GM13977 (cell line): ENCODE data around the gene EPHA1.
"Not testable (repeated sequence)": the region's sequence is repeated elsewhere in the genome, so short reads cannot be mapped to it uniquely, and the experiment has no call there.

Experiments
- DNase-seq: peaks from one replicate; pipeline ENCODE4 v3.0.0; 2012; ENCODE audit warnings: low spot score
- CTCF ChIP-seq: IDR thresholded peaks from 2 replicates; pipeline ENCODE4 v1.5.1; 2012; ENCODE audit warnings: mild to moderate bottlenecking, control low read depth; ENCODE audit not compliant: insufficient read depth; ENCODE audit errors: extremely low read depth, missing control alignments
- in situ Hi-C: fragments of 300-500 bp; cut with MboI; formaldehyde crosslinking; loops from one replicate; pipeline ENCODE4 v1.12.0; 2022; ENCODE audit warnings: low sequenced_read_pairs, low pct_unique_long_range_greater_than_20kb, mixed read lengths, inconsistent platforms; ENCODE audit not compliant: unreplicated experiment

Gene EPHA1

GRCh38 chr7:143434660-143435059 lies 26.0 kb upstream of the EPHA1 start:
- in situ Hi-C loops, result no loop called here
- TF ChIP-seq CTCF, result no peak
- DNase-seq, result no peak

- no peak for DNase-seq
- TF ChIP-seq CTCF, result no peak
- in situ Hi-C loops, result no loop called here
Measured at GRCh38 chr7:143433759-143434158, 25.1 kb upstream of the EPHA1 start.

GRCh38 chr7:143431109-143431508 lies 22.5 kb upstream of the EPHA1 start:
- TF ChIP-seq CTCF, result no peak
- in situ Hi-C loops, result no loop called here
- no peak for DNase-seq

- no peak for TF ChIP-seq CTCF
- in situ Hi-C loops, result no loop called here
- no peak for DNase-seq
Measured at GRCh38 chr7:143429770-143430698, 21.4 kb upstream of the EPHA1 start.

GRCh38 chr7:143426479-143427142 lies 18.0 kb upstream of the EPHA1 start:
- in situ Hi-C loops, result no loop called here
- no peak for TF ChIP-seq CTCF
- no peak for DNase-seq

- in situ Hi-C loops, result loop anchor here (25.0 kb wide), 1 partner anchor 187 kb away; no protein-coding TSS in a partner anchor
- not testable (repeated sequence) for DNase-seq
Measured at GRCh38 chr7:143424476-143424875, 15.8 kb upstream of the EPHA1 start.

- DNase-seq, result no peak
- no peak for TF ChIP-seq CTCF
- in situ Hi-C loops, result loop anchor here (25.0 kb wide), 1 partner anchor 185 kb away; no protein-coding TSS in a partner anchor
Measured at GRCh38 chr7:143422033-143422432, 13.4 kb upstream of the EPHA1 start.

GRCh38 chr7:143420624-143421023 lies 12.0 kb upstream of the EPHA1 start:
- in situ Hi-C loops, result loop anchor here (25.0 kb wide), 1 partner anchor 183 kb away; no protein-coding TSS in a partner anchor

More at GRCh38 chr7:143420624-143421023, 12.0 kb upstream of the EPHA1 start:
- not testable (repeated sequence) for DNase-seq
